Mesothelial cell of epicardium (in vitro differentiated cells): ENCODE results near the gene BARHL1. TPM values are rescaled to one million over a fixed set of nuclear protein-coding genes. Genes with fewer than 3 reads are reported as not detected.

Experiments
- DNase-seq, 2 experiments: peaks; one replicate each; pipeline ENCODE4 v3.0.0; 2021; ENCODE audit warnings: low spot score in 2 of 2; ENCODE audit not compliant: unreplicated experiment in 2 of 2
- H3K27ac Mint-ChIP-seq: 2 replicates; pipeline ENCODE4 v1.8.0; 2021; ENCODE audit warnings: mixed read lengths
- H3K27me3 Mint-ChIP-seq: 2 replicates; pipeline ENCODE4 v1.8.0; 2021; ENCODE audit warnings: low read depth, mixed read lengths
- H3K36me3 Mint-ChIP-seq: 2 replicates; pipeline ENCODE4 v1.8.0; 2021; ENCODE audit warnings: mixed read lengths
- H3K4me1 Mint-ChIP-seq: 2 replicates; pipeline ENCODE4 v1.8.0; 2021; ENCODE audit warnings: mixed read lengths
- H3K4me3 Mint-ChIP-seq: 2 replicates; pipeline ENCODE4 v1.8.0; 2021; ENCODE audit warnings: mild to moderate bottlenecking, moderate library complexity, mixed read lengths
- H3K9me3 Mint-ChIP-seq: 2 replicates; pipeline ENCODE4 v1.8.0; 2021; ENCODE audit warnings: mixed read lengths
- total RNA-seq: library from RNA; stranded (reverse); gene quantifications from 3 replicates; pipeline ENCODE4 v1.2.1, GENCODE V29; 2021
- TF ChIP-seq, protein P1 (sequence below): fragments of 200-600 bp; sonication (generic); IDR thresholded peaks from one replicate; pipeline ENCODE4 v1.5.0; 2021; ENCODE audit warnings: antibody characterized with exemption; ENCODE audit not compliant: unreplicated experiment

The BARHL1 gene
- total RNA-seq, 1 donor from 2014 or later = 0.18 TPM

DNA sequence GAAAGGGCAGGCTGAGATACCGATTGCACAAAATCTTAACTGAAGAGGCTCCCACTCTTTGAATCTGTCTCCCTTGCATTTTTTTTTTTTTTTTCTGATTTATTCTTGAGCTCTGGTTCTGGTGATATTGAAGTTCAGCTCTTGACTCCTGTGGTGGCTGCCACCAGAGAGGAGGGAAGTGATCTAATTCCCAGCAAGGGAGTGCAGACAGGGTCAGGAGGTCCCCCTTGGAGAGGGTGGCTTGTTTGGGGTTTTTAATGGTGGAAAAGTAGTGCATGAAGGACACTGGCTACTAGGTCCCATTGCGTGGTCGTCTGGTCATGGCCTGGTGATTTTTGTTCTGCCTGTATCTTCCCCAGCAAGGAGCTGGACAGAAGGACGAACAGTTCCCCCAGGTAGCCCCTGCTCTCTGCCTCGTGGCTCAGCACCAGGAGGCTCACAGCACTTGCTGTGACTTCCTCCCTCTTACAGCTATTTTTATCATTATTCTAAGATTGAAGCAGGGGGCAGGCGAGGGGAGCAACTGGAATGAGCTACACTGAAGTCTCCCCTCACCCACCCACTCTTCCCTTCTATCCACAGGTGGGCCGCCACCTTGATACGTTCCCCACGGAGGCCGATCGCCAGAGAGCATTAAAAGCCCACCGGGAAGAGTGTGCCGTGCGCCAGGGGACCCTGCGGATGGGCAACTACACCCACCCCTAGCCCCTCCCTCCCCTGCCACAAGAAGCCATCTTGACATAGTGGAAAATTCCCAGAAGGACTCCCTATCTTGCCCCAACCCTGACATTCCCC lies 10.4 kb upstream of the BARHL1 start:
- TF ChIP-seq, protein P1, sequence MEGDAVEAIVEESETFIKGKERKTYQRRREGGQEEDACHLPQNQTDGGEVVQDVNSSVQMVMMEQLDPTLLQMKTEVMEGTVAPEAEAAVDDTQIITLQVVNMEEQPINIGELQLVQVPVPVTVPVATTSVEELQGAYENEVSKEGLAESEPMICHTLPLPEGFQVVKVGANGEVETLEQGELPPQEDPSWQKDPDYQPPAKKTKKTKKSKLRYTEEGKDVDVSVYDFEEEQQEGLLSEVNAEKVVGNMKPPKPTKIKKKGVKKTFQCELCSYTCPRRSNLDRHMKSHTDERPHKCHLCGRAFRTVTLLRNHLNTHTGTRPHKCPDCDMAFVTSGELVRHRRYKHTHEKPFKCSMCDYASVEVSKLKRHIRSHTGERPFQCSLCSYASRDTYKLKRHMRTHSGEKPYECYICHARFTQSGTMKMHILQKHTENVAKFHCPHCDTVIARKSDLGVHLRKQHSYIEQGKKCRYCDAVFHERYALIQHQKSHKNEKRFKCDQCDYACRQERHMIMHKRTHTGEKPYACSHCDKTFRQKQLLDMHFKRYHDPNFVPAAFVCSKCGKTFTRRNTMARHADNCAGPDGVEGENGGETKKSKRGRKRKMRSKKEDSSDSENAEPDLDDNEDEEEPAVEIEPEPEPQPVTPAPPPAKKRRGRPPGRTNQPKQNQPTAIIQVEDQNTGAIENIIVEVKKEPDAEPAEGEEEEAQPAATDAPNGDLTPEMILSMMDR = no peak
- no peaks in the 10 kb centered on the region for H3K9me3 Mint-ChIP-seq
- H3K27me3 Mint-ChIP-seq = peaks cover 75% of the 10 kb centered on the region
- DNase-seq = no peak
- no peak overlapping the region for H3K27ac Mint-ChIP-seq
- H3K4me1 Mint-ChIP-seq = no peaks in the 10 kb centered on the region
- no peak overlapping the region for H3K4me3 Mint-ChIP-seq
- no peaks in the 10 kb centered on the region for H3K36me3 Mint-ChIP-seq

DNA sequence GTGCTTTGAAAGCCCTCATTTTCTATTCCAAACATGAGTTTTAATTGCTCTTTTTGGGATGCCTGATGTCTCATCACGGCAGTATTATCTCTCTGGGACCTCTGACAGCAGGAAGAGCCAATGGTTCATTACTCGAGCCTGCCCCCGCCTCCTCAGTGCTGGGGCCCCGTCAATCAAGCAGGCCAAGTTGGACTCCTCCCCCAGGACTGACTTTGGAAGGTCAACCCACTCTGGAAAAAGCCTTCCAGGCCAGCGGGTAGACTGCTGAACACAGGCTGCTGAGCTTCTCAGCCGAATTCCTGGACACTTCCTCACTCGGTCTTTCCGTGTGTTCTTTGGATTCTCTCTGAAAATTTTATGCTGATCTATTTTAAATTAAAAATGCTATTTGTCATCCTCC lies 9.5 kb upstream of the BARHL1 start:
- DNase-seq = no peak
- H3K27ac Mint-ChIP-seq = no peak overlapping the region
- H3K4me3 Mint-ChIP-seq = no peak overlapping the region
- TF ChIP-seq, protein P1 = no peak
- H3K9me3 Mint-ChIP-seq = no peaks in the 10 kb centered on the region
- no peaks in the 10 kb centered on the region for H3K36me3 Mint-ChIP-seq
- no peaks in the 10 kb centered on the region for H3K4me1 Mint-ChIP-seq
- H3K27me3 Mint-ChIP-seq = peaks cover 75% of the 10 kb centered on the region

DNA sequence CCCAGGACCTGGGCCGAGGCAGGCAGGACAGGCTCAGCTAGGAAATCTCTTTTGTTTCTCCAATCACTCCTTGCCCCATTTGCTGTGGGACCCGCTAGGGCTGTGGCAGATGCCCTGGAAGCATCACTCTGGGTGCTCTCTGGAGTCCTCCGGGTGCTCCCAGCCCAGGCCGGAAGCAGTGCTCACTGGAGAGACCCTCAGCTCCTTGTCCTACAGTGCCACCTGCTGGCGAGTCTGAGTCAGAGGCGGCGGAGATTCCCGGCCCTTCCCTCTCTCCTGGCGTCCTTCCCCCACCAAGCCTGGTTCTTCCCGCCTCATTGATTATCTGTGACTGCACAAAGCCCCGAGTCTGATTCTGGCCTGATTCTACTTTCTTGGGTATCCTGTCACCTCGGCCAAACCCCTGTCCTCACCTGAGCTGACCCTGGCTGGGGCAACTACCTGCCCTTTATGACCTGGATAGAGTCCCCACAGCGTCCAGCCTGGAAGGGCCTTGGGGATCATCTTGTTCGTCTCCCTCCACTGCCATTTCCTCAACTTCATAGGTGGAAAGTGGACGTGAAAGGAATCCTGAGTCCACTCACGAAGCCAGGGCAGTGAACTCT lies 7.3 kb upstream of the BARHL1 start:
- peaks cover 89% of the 10 kb centered on the region for H3K27me3 Mint-ChIP-seq
- no peak overlapping the region for H3K27ac Mint-ChIP-seq
- no peaks in the 10 kb centered on the region for H3K9me3 Mint-ChIP-seq
- peak; percentile 75 to 86 for DNase-seq
- no peaks in the 10 kb centered on the region for H3K4me1 Mint-ChIP-seq
- no peak overlapping the region for H3K4me3 Mint-ChIP-seq
- H3K36me3 Mint-ChIP-seq = no peaks in the 10 kb centered on the region
- TF ChIP-seq, protein P1 = peak; percentile 71

DNA sequence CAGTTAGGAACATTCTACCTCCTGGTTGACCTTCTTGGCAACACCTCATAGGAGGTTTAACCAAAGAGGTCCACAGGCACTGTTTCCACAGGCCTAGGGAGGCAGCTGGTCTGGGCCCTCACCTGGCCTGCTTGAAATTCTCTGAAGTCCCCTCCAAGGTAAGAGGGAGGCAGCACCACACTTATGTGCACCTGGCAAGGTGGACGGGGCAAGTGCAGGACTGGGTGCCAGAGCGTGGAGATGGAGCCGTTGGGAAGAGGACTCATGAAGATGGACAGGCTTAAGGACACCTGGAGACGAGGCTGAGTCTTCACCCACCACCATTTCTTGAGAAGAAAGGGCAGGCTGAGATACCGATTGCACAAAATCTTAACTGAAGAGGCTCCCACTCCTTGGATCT lies 6.6 kb upstream of the BARHL1 start:
- H3K4me1 Mint-ChIP-seq = no peaks in the 10 kb centered on the region
- H3K27ac Mint-ChIP-seq = no peak overlapping the region
- TF ChIP-seq, protein P1 = no peak
- no peak overlapping the region for H3K4me3 Mint-ChIP-seq
- no peaks in the 10 kb centered on the region for H3K9me3 Mint-ChIP-seq
- no peak for DNase-seq
- H3K36me3 Mint-ChIP-seq = no peaks in the 10 kb centered on the region
- H3K27me3 Mint-ChIP-seq = peaks cover 87% of the 10 kb centered on the region

DNA sequence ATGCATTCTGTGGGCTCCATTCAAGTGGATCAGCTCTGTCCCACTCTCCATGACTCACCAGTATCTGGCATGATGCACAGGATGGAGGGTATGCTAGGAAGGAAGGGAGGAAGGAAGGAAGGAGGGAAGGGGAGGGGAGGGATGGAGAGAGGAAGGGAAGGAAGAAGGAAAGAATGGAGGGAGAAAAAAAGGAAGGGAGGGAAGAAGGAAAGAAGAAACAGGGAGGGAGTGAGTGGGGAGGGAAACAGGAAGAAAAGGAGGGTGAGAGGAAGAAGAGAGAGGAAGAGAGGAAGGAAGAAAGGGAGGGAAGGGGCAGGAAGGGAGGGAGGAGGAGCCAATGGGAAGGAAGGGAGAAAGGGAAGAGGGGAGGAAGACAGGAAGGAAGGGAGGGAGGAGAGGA lies 5.3 kb upstream of the BARHL1 start:
- Mint-ChIP-seq H3K36me3 (no peaks in the 10 kb centered on the region), H3K27me3 (peaks cover 87% of the 10 kb centered on the region), H3K4me1 (peaks cover 3% of the 10 kb centered on the region), H3K4me3 (no peak overlapping the region), H3K9me3 (no peaks in the 10 kb centered on the region), H3K27ac (no peak overlapping the region)
- DNase-seq = no peak
- TF ChIP-seq, protein P1 = no peak
